Pancreas (tissue), 10 donors: ENCODE data around the gene COL2A1. TPM values are rescaled to one million over a fixed set of nuclear protein-coding genes. Genes with fewer than 3 reads are reported as not detected.
A peak's percentile ranks its signal among the peaks of the same experiment; 100 is the strongest.

Experiments used
- ATAC-seq, 4 donors: fragments of 200-7000 bp; cut with Tn5 transposase; one replicate each; pipeline versions ENCODE4 v1.8.0 to v1.9.1; 2020; ENCODE audit warnings: mild to moderate bottlenecking in 4 of 4, moderate library complexity in 4 of 4
- DNase-seq, 6 donors: peaks; one replicate each; pipeline ENCODE4 v3.0.0-alpha.2; 2020
- FAIRE-seq: peaks from 2 replicates; lab custom pipeline; 2012; peaks lifted over from hg19 to GRCh38; lab: Jason Lieb, UNC
- H3K27ac ChIP-seq, 4 donors: fragments of 200-600 bp; sonication (generic); 1 replicate in 3 of 4; 2 replicates in 1 of 4; pipeline versions ENCODE4 v1.5.0 to v1.8.0; 2020
- H3K27me3 ChIP-seq, 4 donors: fragments of 200-600 bp; one replicate each; pipeline ENCODE4 v1.8.0; 2021
- H3K36me3 ChIP-seq, 3 donors: fragments of 200-600 bp; sonication (generic) in 1 of 3; one replicate each; pipeline versions ENCODE4 v1.5.0 to v1.8.0; 2020 to 2021
- H3K4me1 ChIP-seq, 3 donors: fragments of 200-600 bp; one replicate each; pipeline ENCODE4 v1.8.0; 2021
- H3K4me3 ChIP-seq, 4 donors: fragments of 200-600 bp; sonication (generic) in 2 of 4; one replicate each; pipeline versions ENCODE4 v1.5.0 to v1.8.0; 2020 to 2021
- H3K9me3 ChIP-seq, 4 donors: fragments of 200-600 bp; one replicate each; pipeline ENCODE4 v1.8.0; 2021
- WGBS, 2 donors: extraction: QIAGEN DNeasy Blood & Tissue Kit; methylation state at CpG; one replicate each; pipeline ENCODE4 v1.1.7; 2013; 5-methylcytosine and 5-hydroxymethylcytosine counted together
- intact Hi-C, 3 donors: fragments of 100-400 bp; cut with DNase I; formaldehyde crosslinking; loops; one replicate each; pipeline versions ENCODE4 v1.11.1 to v1.14.2; 2022
- polyA plus RNA-seq, 2 donors: library from polyadenylated mRNA; stranded (reverse); fragments of 200-250 nt; gene quantifications; one replicate each; pipeline ENCODE4 v1.2.3, GENCODE V29; 2013
- total RNA-seq, 6 donors: library from RNA; stranded (reverse); fragmentation: NEBNext Ultra II Directional in 4 of 6; extraction: Animal tissue kit (Norgen Biotek cat#: 25700) in 4 of 6; gene quantifications; one replicate each; pipeline versions ENCODE4 v1.2.1 to v1.2.4, GENCODE V29; 2021 to 2023
- TF ChIP-seq, protein P1 (sequence below), 4 donors: fragments of 200-600 bp; sonication (generic) in 3 of 4; IDR thresholded peaks; one replicate each; pipeline versions ENCODE4 v1.5.0 to v1.8.0; 2021; ENCODE audit warnings: antibody characterized with exemption in 4 of 4
- donor health status: healthy with polysubstance abuse.
- donor health status: DM: no; HTN: no; CAD: no; lungs with moderate emphysema.
- donor health status: DM: no; HTN: no; CAD: no.
- donor health status: control.
- donor health status: control.
- donor health status: Bipolar disorder and iron deficiency.
- donor health status: DM: yes; HTN: yes; CAD: no.
- donor health status: DM: no; HTN: no; CAD: no.
- donor health status: DM: no; HTN: no; CAD: no.
- donor health status: DM: yes; HTN: yes; CAD: no.

The COL2A1 gene
- total and polyA plus RNA-seq, 8 donors = 0.04 to 0.12 (median 0.06) TPM; not detected in 5

- DNase-seq = peak in 1 of 6 donors; percentile 18
- H3K4me3 ChIP-seq = no peak overlapping the region
- H3K9me3 ChIP-seq = no peaks in the 10 kb centered on the region
- H3K4me1 ChIP-seq = no peaks in the 10 kb centered on the region
- no peaks in the 10 kb centered on the region for H3K27me3 ChIP-seq
- FAIRE-seq = no peak
- TF ChIP-seq, protein P1, sequence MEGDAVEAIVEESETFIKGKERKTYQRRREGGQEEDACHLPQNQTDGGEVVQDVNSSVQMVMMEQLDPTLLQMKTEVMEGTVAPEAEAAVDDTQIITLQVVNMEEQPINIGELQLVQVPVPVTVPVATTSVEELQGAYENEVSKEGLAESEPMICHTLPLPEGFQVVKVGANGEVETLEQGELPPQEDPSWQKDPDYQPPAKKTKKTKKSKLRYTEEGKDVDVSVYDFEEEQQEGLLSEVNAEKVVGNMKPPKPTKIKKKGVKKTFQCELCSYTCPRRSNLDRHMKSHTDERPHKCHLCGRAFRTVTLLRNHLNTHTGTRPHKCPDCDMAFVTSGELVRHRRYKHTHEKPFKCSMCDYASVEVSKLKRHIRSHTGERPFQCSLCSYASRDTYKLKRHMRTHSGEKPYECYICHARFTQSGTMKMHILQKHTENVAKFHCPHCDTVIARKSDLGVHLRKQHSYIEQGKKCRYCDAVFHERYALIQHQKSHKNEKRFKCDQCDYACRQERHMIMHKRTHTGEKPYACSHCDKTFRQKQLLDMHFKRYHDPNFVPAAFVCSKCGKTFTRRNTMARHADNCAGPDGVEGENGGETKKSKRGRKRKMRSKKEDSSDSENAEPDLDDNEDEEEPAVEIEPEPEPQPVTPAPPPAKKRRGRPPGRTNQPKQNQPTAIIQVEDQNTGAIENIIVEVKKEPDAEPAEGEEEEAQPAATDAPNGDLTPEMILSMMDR (IDR thresholded peaks at IDR 0.05) = no peak
- intact Hi-C loops = no loop called here
- H3K27ac ChIP-seq = no peak overlapping the region
- no peak for ATAC-seq
- H3K36me3 ChIP-seq = no peaks in the 10 kb centered on the region
- 53% methylated on average over 15 of the region's 15 CpGs for WGBS, 2 donors
Measured at GRCh38 chr12:47988073-47989022, 15.9 kb downstream of the COL2A1 start.

- Histone ChIP-seq H3K9me3 (no peaks in the 10 kb centered on the region), H3K36me3 (no peaks in the 10 kb centered on the region), H3K4me1 (no peaks in the 10 kb centered on the region), H3K4me3 (no peak overlapping the region), H3K27ac (no peak overlapping the region), H3K27me3 (no peaks in the 10 kb centered on the region)
- DNase-seq = peak in 2 of 6 donors; percentile 35 to 41
- no peak for ATAC-seq
- intact Hi-C loops = no loop called here
- TF ChIP-seq, protein P1 (IDR thresholded peaks at IDR 0.05) = no peak
- no peak for FAIRE-seq
- 76 to 77% methylated on average over 14 of the region's 14 CpGs for WGBS, 2 donors
Measured at GRCh38 chr12:47987411-47988072, 16.7 kb downstream of the COL2A1 start.

DNA sequence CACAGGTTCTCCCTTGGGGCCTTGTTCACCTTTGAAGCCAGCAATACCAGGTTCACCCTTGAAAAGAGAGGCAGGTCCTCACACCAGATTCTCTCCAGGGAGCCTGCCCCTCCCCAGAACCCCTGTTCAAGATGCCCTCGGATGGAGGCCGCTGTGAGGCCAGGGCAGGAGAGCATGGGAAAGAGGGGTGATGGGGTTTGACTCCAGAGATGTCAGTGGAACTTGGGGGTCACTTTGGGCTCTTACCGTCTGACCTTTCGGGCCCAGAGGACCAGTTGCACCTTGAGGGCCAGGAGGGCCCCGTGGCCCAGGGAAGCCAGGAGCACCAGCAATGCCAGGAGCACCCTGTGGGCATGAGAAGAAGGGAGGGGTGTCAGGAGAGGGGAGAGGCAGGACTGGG lies 17.4 kb downstream of the COL2A1 start:
- no peak for ATAC-seq
- intact Hi-C loops = no loop called here
- DNase-seq = peak in 2 of 6 donors; percentile 35 to 45
- no peaks in the 10 kb centered on the region for H3K9me3 ChIP-seq
- no peak overlapping the region for H3K27ac ChIP-seq
- no peaks in the 10 kb centered on the region for H3K36me3 ChIP-seq
- 73 to 82% methylated on average over 5 of the region's 5 CpGs for WGBS, 2 donors
- no peaks in the 10 kb centered on the region for H3K4me1 ChIP-seq
- H3K4me3 ChIP-seq = no peak overlapping the region
- FAIRE-seq = no peak
- TF ChIP-seq, protein P1 (IDR thresholded peaks at IDR 0.05) = no peak
- H3K27me3 ChIP-seq = no peaks in the 10 kb centered on the region

GRCh38 chr12:47986291-47986660 lies 18.0 kb downstream of the COL2A1 start:
- Histone ChIP-seq H3K4me1 (no peaks in the 10 kb centered on the region), H3K9me3 (no peaks in the 10 kb centered on the region), H3K27me3 (no peaks in the 10 kb centered on the region), H3K27ac (no peak overlapping the region), H3K36me3 (no peaks in the 10 kb centered on the region), H3K4me3 (no peak overlapping the region)
- FAIRE-seq = no peak
- intact Hi-C loops = no loop called here
- TF ChIP-seq, protein P1 (IDR thresholded peaks at IDR 0.05) = no peak
- WGBS, 2 donors = 72 to 84% methylated on average over 8 of the region's 8 CpGs
- peak in 1 of 6 donors; percentile 41 for DNase-seq
- no peak for ATAC-seq
